ENCODE results near the gene SHISAL1.

DNA sequence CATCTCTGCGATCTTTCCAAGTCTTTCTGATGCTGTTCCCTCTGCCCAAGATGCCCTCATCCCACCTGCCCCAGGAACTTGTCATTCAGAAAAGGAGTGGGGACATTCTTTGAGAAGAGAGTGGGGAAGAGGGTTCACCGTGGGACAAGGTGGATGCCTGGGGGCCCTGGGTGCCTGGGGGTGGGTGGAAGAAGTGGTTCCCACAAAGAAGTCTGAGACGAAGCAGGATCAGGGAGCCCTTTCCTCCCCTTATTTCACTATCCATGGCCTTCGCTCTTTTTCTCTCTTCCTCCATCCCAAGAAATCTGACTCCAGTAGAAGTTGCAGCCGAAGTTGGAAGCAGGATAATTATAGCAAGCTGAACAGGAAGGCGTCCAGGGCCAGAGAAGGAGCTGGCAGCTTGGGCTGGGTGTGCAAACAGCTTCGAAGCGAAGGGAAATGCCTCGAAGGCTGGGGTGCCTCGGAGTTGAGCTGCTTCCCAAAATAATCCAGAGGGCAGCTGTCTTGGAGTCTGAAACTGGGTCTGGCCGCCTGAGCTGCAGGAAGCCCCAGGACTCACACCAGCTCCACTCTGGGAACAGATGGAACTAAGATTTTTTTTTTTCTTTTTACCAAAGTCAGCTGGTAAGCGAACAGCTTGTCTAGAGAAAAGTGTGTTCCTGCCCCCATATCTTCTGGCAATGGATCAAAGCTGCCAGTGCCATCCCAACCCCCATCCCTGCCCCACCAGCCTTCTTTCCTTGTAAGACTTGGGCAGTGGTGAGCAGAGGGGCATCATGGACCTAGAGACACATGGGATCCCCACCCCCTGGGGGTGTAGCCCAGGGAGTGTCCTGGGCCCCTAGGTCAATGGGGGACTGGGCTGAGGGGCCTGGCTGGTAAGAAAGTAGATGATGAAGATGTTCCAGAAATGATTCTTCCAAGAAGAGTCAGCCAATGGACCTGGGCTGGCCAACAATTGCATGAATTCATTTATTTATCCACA is 100.5 kb downstream of the SHISAL1 start:
- TF ChIP-seq, protein P1, sequence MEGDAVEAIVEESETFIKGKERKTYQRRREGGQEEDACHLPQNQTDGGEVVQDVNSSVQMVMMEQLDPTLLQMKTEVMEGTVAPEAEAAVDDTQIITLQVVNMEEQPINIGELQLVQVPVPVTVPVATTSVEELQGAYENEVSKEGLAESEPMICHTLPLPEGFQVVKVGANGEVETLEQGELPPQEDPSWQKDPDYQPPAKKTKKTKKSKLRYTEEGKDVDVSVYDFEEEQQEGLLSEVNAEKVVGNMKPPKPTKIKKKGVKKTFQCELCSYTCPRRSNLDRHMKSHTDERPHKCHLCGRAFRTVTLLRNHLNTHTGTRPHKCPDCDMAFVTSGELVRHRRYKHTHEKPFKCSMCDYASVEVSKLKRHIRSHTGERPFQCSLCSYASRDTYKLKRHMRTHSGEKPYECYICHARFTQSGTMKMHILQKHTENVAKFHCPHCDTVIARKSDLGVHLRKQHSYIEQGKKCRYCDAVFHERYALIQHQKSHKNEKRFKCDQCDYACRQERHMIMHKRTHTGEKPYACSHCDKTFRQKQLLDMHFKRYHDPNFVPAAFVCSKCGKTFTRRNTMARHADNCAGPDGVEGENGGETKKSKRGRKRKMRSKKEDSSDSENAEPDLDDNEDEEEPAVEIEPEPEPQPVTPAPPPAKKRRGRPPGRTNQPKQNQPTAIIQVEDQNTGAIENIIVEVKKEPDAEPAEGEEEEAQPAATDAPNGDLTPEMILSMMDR (optimal IDR thresholded peaks at IDR 0.05 in 1 of 3, IDR thresholded peaks at IDR 0.05 in 1 of 3, conservative IDR thresholded peaks at IDR 0.05 in 1 of 3; ENCODE audit: extremely low read depth in 1 of 3, insufficient read depth in 2 of 3, low read length in 3 of 3), result no peak
- TF ChIP-seq EZH2 (IDR thresholded peaks at IDR 0.05; ENCODE audit: low read length), result no peak
